Osteoblast (primary cell): Measurements from ENCODE around the gene TIMP3. TPM values are rescaled to one million over a fixed set of nuclear protein-coding genes. Genes with fewer than 3 reads are reported as not detected.
A peak's percentile ranks its signal among the peaks of the same experiment; 100 is the strongest.

ENCODE experiments used
- DNase-seq: peaks from one replicate; pipeline ENCODE4 v3.0.0; 2011; ENCODE audit warnings: low spot score, mixed read lengths; ENCODE audit not compliant: insufficient read length; ENCODE audit errors: missing footprints
- H2AFZ ChIP-seq: 2 replicates; pipeline ENCODE4 v1.6.0; 2011; ENCODE audit warnings: mild to moderate bottlenecking, low read length
- H3K27ac ChIP-seq: 2 replicates; pipeline ENCODE4 v1.5.1; 2011; ENCODE audit warnings: mild to moderate bottlenecking, low read depth, low read length, moderate library complexity
- H3K27me3 ChIP-seq: 2 replicates; pipeline ENCODE4 v1.6.0; 2012; ENCODE audit warnings: mild to moderate bottlenecking, control low read depth, inconsistent platforms, low read length, moderate library complexity; ENCODE audit not compliant: insufficient read depth
- H3K36me3 ChIP-seq: 2 replicates; pipeline ENCODE4 v1.5.1; 2011; ENCODE audit warnings: mild to moderate bottlenecking, low read length, control low read depth, moderate library complexity; ENCODE audit not compliant: insufficient read depth
- H3K4me1 ChIP-seq: 2 replicates; pipeline ENCODE4 v1.5.1; 2011; ENCODE audit warnings: mild to moderate bottlenecking, low read length, control low read depth, moderate library complexity; ENCODE audit not compliant: insufficient read depth
- H3K4me2 ChIP-seq: 2 replicates; pipeline ENCODE4 v1.6.0; 2011; ENCODE audit warnings: mild to moderate bottlenecking, low read length; ENCODE audit not compliant: insufficient read depth
- H3K4me3 ChIP-seq: fragments of 200-600 bp; sonication (generic); 3 replicates; pipeline ENCODE4 v1.5.1; 2012; ENCODE audit warnings: mild to moderate bottlenecking, low read length, inconsistent platforms; ENCODE audit not compliant: insufficient read depth
- H3K79me2 ChIP-seq: 2 replicates; pipeline ENCODE4 v1.6.0; 2012; ENCODE audit warnings: mild to moderate bottlenecking, low read length, control low read depth, inconsistent platforms; ENCODE audit not compliant: insufficient read depth
- H3K9me3 ChIP-seq: 2 replicates; pipeline ENCODE4 v1.5.1; 2011; ENCODE audit warnings: low read depth, low read length, control low read depth
- H4K20me1 ChIP-seq: 2 replicates; pipeline ENCODE4 v1.6.0; 2012; ENCODE audit warnings: mild to moderate bottlenecking, low read length, control low read depth; ENCODE audit not compliant: insufficient read depth
- total RNA-seq: library from RNA; depleted of rRNA; stranded (reverse); fragments of >200 nt; gene quantifications from 2 replicates; pipeline ENCODE4 v1.2.3, GENCODE V29; 2012
- TF ChIP-seq, protein P1 (sequence below): IDR thresholded peaks from 2 replicates; pipeline ENCODE4 v1.5.1; 2011; ENCODE audit warnings: mild to moderate bottlenecking, low read depth, low read length, moderate library complexity; ENCODE audit errors: extremely low read depth

TIMP3 gene
- total RNA-seq, 1 donor, result 1,293 TPM

DNA sequence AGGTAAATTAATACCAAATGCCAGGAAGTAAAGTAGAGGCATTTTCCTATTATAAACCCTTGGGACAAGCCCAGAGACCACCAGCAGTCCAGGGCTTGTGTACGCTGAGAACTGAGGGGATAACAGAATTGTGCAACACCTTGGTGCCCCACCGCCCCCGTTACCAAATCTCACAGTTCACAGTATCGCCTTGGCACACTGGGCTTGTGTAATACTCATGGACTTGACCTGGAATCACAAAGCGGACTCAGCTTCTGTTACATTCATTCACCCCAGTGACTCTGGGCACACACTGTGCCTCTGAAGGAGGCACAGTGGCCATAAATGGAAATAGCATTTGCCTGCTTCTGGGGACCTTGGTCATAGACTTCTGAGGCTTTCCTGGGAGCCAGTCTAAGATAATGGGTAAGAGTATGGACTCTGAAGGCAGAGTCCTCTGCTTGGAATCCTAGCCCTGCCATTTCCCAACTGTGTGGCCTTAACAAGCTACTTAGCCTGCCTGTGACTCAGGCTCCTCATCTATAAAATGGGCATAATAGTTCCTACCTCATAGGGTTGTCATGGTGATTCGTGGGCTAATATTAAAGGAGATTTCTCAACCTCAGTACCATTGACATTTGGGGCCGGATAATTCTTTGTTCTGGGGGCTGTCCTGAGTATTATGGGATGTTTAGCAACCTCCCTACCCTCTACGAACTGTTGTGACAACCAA is 53.7 kb downstream of the TIMP3 start:
- no peaks in the 10 kb centered on the region for H3K27me3 ChIP-seq
- no peak for DNase-seq
- no peak overlapping the region for H3K4me3 ChIP-seq
- peaks cover 83% of the 10 kb centered on the region for H4K20me1 ChIP-seq
- no peak overlapping the region for H3K4me2 ChIP-seq
- H2AFZ ChIP-seq, result no peak overlapping the region
- peaks cover 99% of the 10 kb centered on the region for H3K36me3 ChIP-seq
- H3K4me1 ChIP-seq, result no peaks in the 10 kb centered on the region
- H3K27ac ChIP-seq, result peak overlapping the region; percentile 37
- H3K9me3 ChIP-seq, result no peaks in the 10 kb centered on the region
- H3K79me2 ChIP-seq, result peaks cover 28% of the 10 kb centered on the region
- TF ChIP-seq, protein P1, sequence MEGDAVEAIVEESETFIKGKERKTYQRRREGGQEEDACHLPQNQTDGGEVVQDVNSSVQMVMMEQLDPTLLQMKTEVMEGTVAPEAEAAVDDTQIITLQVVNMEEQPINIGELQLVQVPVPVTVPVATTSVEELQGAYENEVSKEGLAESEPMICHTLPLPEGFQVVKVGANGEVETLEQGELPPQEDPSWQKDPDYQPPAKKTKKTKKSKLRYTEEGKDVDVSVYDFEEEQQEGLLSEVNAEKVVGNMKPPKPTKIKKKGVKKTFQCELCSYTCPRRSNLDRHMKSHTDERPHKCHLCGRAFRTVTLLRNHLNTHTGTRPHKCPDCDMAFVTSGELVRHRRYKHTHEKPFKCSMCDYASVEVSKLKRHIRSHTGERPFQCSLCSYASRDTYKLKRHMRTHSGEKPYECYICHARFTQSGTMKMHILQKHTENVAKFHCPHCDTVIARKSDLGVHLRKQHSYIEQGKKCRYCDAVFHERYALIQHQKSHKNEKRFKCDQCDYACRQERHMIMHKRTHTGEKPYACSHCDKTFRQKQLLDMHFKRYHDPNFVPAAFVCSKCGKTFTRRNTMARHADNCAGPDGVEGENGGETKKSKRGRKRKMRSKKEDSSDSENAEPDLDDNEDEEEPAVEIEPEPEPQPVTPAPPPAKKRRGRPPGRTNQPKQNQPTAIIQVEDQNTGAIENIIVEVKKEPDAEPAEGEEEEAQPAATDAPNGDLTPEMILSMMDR, result no peak

- Histone ChIP-seq H3K36me3 (peaks cover 87% of the 10 kb centered on the region), H3K27me3 (no peaks in the 10 kb centered on the region), H3K4me2 (no peak overlapping the region), H2AFZ (no peak overlapping the region), H3K79me2 (peaks cover 5% of the 10 kb centered on the region), H4K20me1 (peaks cover 62% of the 10 kb centered on the region), H3K4me1 (no peaks in the 10 kb centered on the region), H3K4me3 (no peak overlapping the region), H3K9me3 (no peaks in the 10 kb centered on the region), H3K27ac (no peak overlapping the region)
- DNase-seq, result no peak
- TF ChIP-seq, protein P1, result no peak
Observed at GRCh38 chr22:32858121-32858703, 56.7 kb downstream of the TIMP3 start.

- Histone ChIP-seq H3K27ac (no peak overlapping the region), H3K4me3 (no peak overlapping the region), H2AFZ (no peak overlapping the region), H3K36me3 (peaks cover 80% of the 10 kb centered on the region), H3K27me3 (no peaks in the 10 kb centered on the region), H3K79me2 (peaks cover 5% of the 10 kb centered on the region), H3K4me1 (no peaks in the 10 kb centered on the region), H4K20me1 (peaks cover 56% of the 10 kb centered on the region), H3K4me2 (no peak overlapping the region), H3K9me3 (no peaks in the 10 kb centered on the region)
- TF ChIP-seq, protein P1, result no peak
- DNase-seq, result no peak
Observed at GRCh38 chr22:32858957-32859356, 57.5 kb downstream of the TIMP3 start.

- Histone ChIP-seq H4K20me1 (peaks cover 48% of the 10 kb centered on the region), H3K27ac (no peak overlapping the region), H3K4me1 (no peaks in the 10 kb centered on the region), H3K79me2 (peaks cover 5% of the 10 kb centered on the region), H3K4me2 (no peak overlapping the region), H3K9me3 (no peaks in the 10 kb centered on the region), H3K36me3 (peaks cover 72% of the 10 kb centered on the region), H3K27me3 (no peaks in the 10 kb centered on the region), H2AFZ (no peak overlapping the region), H3K4me3 (no peak overlapping the region)
- DNase-seq, result no peak
- TF ChIP-seq, protein P1, result no peak
Observed at GRCh38 chr22:32859743-32860142, 58.2 kb downstream of the TIMP3 start.
